GM12892 (cell line): Measurements from ENCODE around the gene ILK.

ENCODE experiments used
- POLR2A ChIP-seq: IDR thresholded peaks from 2 replicates; pipeline ENCODE4 v1.6.1; 2011; ENCODE audit warnings: low read depth, low read length, control low read depth
- POLR2AphosphoS5 ChIP-seq: IDR thresholded peaks from 2 replicates; pipeline ENCODE4 v1.6.1; 2011; ENCODE audit warnings: low read depth, low read length, control low read depth
- TAF1 ChIP-seq: IDR thresholded peaks from 2 replicates; pipeline ENCODE4 v1.6.1; 2011; ENCODE audit warnings: low read depth, mild to moderate bottlenecking, control low read depth, low read length, borderline replicate concordance

- no peak for TF ChIP-seq POLR2A
- no peak for TF ChIP-seq POLR2AphosphoS5
- TF ChIP-seq TAF1, result no peak
Observed at GRCh38 chr11:6633422-6634408, 30.1 kb downstream of the ILK start.
